Esophagus squamous epithelium (tissue), 4 donors: Measurements from ENCODE around the gene SMIM41.

Experiments used
- POLR2A ChIP-seq, 4 donors: fragments of 450-650 bp; IDR thresholded peaks; one replicate each; pipeline ENCODE4 v1.6.1; 2017; ENCODE audit warnings: antibody characterized with exemption in 4 of 4, mild to moderate bottlenecking in 4 of 4, moderate library complexity in 3 of 4
- TF ChIP-seq, protein P1 (sequence below), 6 experiments: fragments of 450-650 bp in 4 of 6; fragments of 200-600 bp in 2 of 6; sonication (generic) in 2 of 6; IDR thresholded peaks; one replicate each; pipeline ENCODE4 v1.5.1; 2016 to 2019; ENCODE audit warnings: antibody characterized with exemption in 6 of 6, mild to moderate bottlenecking in 4 of 6, moderate library complexity in 4 of 6

- TF ChIP-seq POLR2A (IDR thresholded peaks at IDR 0.05): no peak
- TF ChIP-seq, protein P1, sequence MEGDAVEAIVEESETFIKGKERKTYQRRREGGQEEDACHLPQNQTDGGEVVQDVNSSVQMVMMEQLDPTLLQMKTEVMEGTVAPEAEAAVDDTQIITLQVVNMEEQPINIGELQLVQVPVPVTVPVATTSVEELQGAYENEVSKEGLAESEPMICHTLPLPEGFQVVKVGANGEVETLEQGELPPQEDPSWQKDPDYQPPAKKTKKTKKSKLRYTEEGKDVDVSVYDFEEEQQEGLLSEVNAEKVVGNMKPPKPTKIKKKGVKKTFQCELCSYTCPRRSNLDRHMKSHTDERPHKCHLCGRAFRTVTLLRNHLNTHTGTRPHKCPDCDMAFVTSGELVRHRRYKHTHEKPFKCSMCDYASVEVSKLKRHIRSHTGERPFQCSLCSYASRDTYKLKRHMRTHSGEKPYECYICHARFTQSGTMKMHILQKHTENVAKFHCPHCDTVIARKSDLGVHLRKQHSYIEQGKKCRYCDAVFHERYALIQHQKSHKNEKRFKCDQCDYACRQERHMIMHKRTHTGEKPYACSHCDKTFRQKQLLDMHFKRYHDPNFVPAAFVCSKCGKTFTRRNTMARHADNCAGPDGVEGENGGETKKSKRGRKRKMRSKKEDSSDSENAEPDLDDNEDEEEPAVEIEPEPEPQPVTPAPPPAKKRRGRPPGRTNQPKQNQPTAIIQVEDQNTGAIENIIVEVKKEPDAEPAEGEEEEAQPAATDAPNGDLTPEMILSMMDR (IDR thresholded peaks at IDR 0.05): no peak
These were observed 48.4 kb downstream of the SMIM41 start for GRCh38 chr12:52127683-52128450.
